DMS53 treated with DMSO at 0.1 percent for 48 hours (cell line): Measurements from ENCODE around the gene OR2A7.
"Not testable (repeated sequence)": the region's sequence is repeated elsewhere in the genome, so short reads cannot be mapped to it uniquely, and the experiment has no call there.

ENCODE experiments used
- DNase-seq: peaks from one replicate; lab custom pipeline; 2025; ENCODE audit not compliant: unreplicated experiment; lab: John Stamatoyannopoulos, UW

The OR2A7 gene

GRCh38 chr7:144264692-144265091 lies at the start of gene OR2A7:
Gene OR2A7, minus strand, starts transcription at chr7:144264792. Its CDS starts 5,164 bp downstream, at chr7:144259628.
- DNase-seq = not testable (repeated sequence)

GRCh38 chr7:144311872-144312469 lies 47.4 kb upstream of the OR2A7 start, which contains the start of gene OR2A1:
Gene OR2A1, plus strand, starts transcription at chr7:144312419. Its CDS starts 5,706 bp downstream, at chr7:144318125.
- DNase-seq = not testable (repeated sequence)

- not testable (repeated sequence) for DNase-seq
Observed at GRCh38 chr7:144311218-144311617, 46.6 kb upstream of the OR2A7 start.

- DNase-seq = not testable (repeated sequence)
Observed at GRCh38 chr7:144309702-144310101, 45.1 kb upstream of the OR2A7 start.

- DNase-seq = not testable (repeated sequence)
Observed at GRCh38 chr7:144305156-144305555, 40.6 kb upstream of the OR2A7 start.

- DNase-seq = not testable (repeated sequence)
Observed at GRCh38 chr7:144303607-144304006, 39.0 kb upstream of the OR2A7 start.

GRCh38 chr7:144302578-144303303 lies 38.1 kb upstream of the OR2A7 start:
- not testable (repeated sequence) for DNase-seq

GRCh38 chr7:144293794-144294499 lies 29.4 kb upstream of the OR2A7 start:
- DNase-seq = not testable (repeated sequence)

GRCh38 chr7:144292384-144293161 lies 28.0 kb upstream of the OR2A7 start:
- DNase-seq = not testable (repeated sequence)

- DNase-seq = not testable (repeated sequence)
Observed at GRCh38 chr7:144291607-144292006, 27.0 kb upstream of the OR2A7 start.

- DNase-seq = not testable (repeated sequence)
Observed at GRCh38 chr7:144287171-144287784, 22.7 kb upstream of the OR2A7 start.

- DNase-seq = not testable (repeated sequence)
Observed at GRCh38 chr7:144283716-144284115, 19.1 kb upstream of the OR2A7 start.

GRCh38 chr7:144282490-144282889 lies 17.9 kb upstream of the OR2A7 start:
- not testable (repeated sequence) for DNase-seq

GRCh38 chr7:144281981-144282380 lies 17.4 kb upstream of the OR2A7 start:
- not testable (repeated sequence) for DNase-seq

GRCh38 chr7:144280010-144280409 lies 15.4 kb upstream of the OR2A7 start:
- DNase-seq = not testable (repeated sequence)

GRCh38 chr7:144275281-144275680 lies 10.7 kb upstream of the OR2A7 start:
- DNase-seq = not testable (repeated sequence)

- DNase-seq = not testable (repeated sequence)
Observed at GRCh38 chr7:144269188-144269587, 4.6 kb upstream of the OR2A7 start, which contains the start of gene CTAGE8. Gene CTAGE8, minus strand, starts transcription at chr7:144269288. Its CDS starts 38 bp downstream, at chr7:144269250.

- DNase-seq = not testable (repeated sequence)
Observed at GRCh38 chr7:144262128-144262527, 2.5 kb downstream of the OR2A7 start.

- not testable (repeated sequence) for DNase-seq
Observed at GRCh38 chr7:144259067-144259466, 5.5 kb downstream of the OR2A7 start.

GRCh38 chr7:144256112-144256511 lies 8.5 kb downstream of the OR2A7 start:
- DNase-seq = no peak
